Measurements from ENCODE around the gene SECISBP2.
"Not testable (repeated sequence)": the region's sequence is repeated elsewhere in the genome, so short reads cannot be mapped to it uniquely, and the experiment has no call there.

The SECISBP2 gene

DNA sequence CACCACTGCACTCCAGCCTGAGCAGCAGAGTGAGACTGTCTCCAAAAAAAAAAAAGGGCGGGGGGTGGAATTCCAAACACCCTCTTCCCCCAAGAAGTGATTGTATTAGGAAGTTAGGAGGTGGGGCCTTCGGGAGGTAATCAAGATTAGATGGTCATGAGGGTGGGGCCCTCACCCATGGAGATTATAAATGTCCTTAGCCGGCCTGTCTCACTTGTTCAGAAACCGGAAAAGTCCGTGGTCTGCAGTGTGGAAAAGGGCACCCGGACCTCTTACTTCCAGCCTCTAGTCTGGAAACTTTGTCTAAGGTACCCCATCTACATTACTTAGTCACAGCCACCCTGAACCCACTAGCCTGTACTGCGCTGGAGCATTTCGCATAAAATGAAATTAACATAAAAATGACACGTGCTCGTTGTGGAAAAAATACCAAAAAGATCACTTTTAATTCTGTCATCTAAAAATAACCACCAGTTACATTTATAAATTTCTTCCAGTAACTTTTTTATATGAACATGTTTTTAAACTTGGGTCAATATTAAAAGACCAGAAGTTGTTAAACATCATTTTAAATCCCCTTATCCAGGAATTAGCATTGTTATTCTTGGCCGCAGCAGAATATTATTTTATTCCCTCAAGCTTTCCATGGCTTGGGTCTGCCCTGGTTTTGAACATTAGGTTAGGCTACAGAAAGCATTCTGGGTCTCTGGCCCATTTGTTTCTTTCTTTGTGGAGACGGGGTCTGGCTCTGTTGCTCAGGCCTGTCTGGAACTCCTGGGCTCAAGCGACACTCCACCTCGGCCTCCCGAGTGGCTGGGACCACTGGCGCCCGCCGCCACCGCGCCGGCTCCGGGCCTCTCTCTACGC lies 8.5 kb upstream of the SECISBP2 start:
- no peak for DNase-seq (ENCODE audit: low read depth in 2 of 2)

DNA sequence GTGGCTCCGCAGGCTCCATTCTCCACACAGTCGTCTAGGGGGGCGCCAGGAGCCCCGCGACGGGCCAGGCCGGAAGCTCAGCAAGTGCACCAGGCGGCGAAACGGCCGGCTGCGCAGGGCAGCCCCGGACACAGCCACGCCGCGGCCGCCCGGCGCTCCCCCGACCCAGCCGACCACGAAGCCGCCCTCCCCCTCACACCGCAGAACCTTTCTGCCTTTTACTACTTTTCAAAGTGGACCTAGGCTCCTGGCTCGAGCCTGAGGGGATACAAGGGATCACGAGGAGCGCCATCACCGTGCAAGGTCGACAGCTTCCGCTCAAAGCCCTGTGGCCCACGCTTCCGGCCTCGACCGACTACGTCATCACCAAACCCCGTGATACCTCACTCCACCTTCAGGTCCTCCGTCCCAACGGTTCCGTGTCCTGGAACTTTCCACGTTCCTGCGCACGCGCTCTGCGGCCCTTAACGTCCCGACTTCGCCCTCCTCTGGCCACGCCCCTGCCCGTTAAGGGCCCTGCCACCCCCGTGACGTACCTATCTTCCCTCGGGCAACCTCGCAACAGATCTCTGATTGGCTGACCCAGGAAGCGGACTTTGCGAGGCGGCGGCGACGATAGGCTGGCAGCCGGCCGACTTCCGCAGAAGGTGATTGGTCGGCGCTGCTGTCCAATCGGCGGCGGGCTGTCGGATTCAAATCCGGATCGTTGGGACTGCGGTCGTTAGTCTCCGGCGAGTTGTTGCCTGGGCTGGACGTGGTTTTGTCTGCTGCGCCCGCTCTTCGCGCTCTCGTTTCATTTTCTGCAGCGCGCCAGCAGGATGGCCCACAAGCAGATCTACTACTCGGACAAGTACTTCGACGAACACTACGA lies 7.6 kb upstream of the SECISBP2 start, which contains the start of gene CKS2:
CKS2 (plus strand) TSS at position 721 of the 871 bp plus-strand sequence; CDS start at position 819, 98 bp downstream.
- DNase-seq (ENCODE audit: low read depth in 2 of 2): peak; percentile 100

DNA sequence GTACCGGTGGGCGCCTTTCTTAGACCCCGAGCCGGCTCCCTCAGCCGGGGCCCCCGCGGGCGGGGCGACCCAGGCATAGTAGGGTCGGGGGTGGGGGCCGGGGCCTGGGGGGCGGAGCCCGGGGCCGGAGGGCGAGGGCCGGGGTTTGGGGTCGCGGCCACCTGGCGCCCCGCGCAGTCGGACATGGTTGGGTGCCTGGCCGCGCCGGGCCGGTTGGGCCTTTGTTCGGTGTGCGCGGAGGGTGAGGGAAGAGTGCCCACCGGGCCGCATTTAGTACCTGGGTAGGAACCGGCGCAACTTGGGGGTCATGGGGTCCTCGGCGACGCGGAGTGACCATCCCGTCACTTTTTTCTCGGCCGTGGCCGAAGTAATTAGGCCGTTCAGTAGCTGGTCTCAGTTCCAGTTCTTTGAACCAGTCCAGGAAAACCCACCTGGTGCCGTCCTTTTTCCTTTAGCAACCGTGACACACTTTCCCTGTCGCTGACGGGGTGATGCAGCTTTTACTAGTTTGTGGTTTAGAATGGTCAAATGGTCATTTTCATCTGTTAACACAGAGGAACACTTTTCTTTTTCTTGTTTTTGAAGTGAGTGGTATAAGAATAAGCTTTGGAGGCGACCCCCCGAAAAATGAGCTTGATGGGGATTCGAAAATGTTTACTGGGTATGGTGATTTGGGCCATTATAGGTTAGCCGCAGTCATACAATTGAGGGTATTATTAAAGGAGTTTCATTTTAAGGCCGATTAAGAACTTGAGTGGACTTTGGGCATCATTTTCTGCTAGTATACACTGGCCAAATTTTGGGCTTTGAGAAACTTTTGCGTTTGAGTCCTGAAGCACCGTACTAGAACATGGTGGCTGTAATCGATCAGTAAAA lies 6.7 kb upstream of the SECISBP2 start:
- DNase-seq (ENCODE audit: low read depth in 2 of 2): no peak

DNA sequence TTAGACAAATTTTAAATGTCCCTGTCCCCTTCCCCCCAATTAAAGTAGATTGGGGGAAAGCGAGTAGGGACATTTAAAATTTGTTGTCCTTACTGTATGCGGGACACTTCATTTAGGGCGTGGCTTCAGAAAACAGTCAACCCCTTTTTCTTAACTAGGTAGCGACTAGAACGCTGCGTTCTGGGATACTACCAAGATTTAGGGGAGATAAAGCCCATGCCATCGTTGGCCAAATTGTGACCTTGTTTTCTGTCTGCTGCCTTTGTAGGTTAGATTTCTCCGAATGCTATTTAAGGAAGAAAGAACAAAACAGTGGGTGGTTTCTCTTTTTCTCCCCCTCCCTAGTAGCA lies 6.1 kb upstream of the SECISBP2 start:
- DNase-seq (ENCODE audit: low read depth in 2 of 2): no peak

DNA sequence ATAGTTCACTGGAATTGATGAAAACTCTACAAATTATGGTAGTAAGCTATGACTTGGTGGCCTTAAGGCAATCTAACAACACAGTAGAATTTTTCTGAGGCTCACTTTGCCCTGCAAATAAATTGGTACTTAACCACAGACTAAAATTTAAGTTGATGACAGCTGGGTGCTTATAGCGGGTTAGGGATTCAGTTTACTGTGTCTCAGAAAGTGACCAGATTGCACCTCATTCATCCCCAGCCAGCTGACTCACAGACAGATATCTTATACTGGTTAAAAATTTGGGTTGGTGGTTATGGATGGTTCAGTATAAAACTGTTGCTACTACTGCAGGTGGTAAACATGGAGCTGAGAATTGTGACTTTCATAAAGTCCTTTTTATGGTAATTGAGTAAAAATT lies 4.5 kb upstream of the SECISBP2 start:
- DNase-seq (ENCODE audit: low read depth in 2 of 2): no peak

DNA sequence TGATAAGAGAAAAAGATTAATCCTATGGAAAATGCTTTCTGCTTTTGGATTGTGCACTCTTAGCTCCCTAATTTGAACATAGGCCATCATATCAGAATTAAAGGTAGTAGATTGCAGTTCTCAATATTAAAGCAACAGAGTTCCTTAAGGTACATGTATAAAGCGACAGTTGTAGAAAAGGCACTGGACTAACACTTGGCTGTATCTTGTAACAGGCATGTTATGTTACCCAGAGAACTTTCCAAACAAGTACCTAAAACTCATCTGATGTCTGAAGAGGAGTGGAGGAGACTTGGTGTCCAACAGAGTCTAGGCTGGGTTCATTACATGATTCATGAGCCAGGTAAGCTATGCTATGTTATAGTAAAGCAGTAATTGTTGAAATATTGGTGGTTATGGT lies 3.3 kb upstream of the SECISBP2 start:
- no peak for DNase-seq (ENCODE audit: low read depth in 2 of 2)

DNA sequence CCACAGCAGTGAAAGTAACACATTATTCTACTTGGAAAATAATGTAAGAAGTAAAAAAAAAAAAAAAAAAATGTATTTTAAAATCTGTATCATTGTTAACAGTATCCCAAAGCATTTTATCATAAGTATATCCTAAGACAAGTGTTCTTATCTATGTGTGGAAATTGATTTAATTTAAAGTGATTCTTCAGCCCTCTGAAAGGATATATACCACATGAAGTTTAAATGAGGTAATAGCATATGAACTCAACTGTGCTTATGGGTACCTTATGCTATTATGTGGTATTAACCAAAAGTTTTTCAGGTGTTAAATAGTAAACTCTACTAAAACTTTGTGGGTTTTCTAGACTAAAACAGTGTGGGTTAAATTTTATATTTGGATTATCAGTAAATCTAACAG lies 2.8 kb upstream of the SECISBP2 start:
- DNase-seq (ENCODE audit: low read depth in 2 of 2): no peak

DNA sequence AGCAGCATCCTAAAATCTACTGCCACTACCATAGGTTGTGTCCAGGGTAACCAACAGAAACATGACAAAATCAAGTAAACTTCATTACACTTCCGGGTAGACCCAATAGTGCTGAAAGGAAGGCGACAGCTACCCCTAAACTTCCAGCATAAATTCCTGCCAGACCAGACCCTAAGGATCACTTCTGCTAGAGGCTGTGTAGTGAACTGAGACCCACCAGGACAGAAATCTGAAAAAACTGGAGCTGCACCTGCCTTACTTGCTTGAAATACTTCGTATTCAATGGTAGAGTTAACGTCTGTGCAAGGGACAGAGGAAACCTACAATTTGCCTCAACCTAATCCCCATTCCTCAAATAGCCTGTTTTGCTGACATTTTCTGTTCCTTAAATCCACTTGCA lies 1.0 kb upstream of the SECISBP2 start:
- DNase-seq (ENCODE audit: low read depth in 2 of 2): no peak

DNA sequence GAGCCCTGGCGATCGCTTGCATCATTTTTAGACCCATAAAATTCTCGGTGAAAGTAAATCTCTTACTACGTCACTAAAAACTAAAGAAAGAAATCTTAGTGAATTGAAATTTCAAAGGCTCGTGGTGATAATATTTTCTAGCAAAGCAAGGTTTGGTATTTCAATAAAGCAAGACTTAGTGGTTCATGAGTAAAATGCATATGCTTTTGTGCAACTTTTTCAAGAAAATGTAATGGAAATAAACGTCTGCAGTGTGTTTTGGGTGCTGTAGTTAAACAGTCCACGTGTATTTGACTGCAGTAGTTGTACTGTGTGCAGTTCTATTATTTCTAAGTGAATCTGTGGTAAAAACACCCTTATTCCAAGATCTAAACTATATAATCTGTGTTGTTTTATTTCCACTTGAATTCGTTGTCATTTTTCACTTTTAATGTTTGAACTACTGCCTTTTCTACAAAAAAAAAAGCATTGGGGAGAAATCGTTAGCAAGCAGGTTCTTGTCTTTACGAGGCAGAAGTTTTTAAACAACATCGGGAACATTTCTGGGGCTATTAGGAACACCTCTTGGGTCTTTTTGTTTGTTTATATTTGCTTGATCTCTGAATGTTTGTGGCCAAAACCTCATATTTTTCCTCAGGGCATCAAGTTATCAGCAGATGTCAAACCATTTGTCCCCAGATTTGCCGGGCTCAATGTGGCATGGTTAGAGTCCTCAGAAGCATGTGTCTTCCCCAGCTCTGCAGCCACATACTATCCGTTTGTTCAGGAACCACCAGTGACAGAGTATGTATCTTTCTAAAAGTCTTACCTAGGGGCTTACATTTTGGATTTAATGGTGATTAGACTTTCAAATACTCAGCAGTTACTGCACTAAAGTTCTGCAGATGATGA lies 960 bp downstream of the SECISBP2 start:
- no peak for DNase-seq (ENCODE audit: low read depth in 2 of 2)

DNA sequence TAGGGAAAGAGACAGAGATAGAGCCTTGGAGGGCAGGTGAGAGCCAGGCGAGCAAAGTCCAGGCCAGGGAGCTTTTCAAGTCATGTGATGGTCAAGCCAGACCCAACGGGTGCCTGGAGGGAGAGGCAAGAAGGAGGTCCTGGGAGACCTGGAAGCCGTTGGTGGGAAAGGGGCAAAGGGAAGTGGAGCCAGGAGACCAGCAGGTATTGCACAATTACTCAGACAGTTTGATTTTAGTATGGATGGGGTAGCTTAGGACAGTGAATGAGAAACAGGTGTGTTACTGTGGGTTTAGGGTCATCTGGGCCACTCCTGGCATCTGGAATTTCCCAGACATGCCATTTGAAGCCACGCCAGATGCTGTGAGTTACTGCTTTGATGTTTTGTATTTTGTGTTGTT lies 5.1 kb downstream of the SECISBP2 start:
- no peak for DNase-seq (ENCODE audit: low read depth in 2 of 2)

DNA sequence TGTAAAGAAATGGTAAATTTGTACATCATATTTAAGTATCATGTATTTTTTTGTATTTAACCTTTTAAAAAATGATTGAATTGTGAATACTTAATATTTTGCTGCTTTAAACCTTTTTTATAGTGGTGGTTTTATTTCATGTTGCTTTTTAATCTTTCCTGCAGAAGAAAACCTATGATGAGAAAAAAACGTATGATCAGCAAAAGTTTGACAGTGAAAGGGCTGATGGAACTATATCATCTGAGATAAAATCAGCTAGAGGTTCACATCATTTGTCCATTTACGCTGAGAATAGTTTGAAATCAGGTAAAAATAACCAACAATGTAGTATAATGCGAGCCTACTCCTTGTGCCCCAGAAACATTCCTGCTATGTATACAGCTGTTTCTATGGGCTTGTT lies 7.4 kb downstream of the SECISBP2 start:
- DNase-seq (ENCODE audit: low read depth in 2 of 2): no peak

DNA sequence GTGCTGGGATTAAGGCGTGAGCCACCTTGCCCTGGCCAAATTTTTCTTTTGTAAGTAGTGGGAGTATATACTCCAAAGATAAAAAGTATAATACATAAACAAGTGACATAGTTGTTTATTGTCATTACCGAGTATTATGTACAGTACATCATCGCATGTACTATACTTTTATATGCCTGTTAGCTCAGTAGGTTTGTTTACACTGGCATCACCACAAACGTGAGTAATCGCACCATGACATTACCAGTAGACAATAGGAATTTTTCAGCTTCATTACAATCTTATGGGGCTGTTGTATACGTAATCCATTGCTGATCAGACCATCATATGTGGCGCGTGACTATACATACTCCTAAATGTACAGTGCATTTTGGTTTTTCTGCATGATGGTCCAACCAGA lies 9.8 kb downstream of the SECISBP2 start:
- no peak for DNase-seq (ENCODE audit: low read depth in 2 of 2)

DNA sequence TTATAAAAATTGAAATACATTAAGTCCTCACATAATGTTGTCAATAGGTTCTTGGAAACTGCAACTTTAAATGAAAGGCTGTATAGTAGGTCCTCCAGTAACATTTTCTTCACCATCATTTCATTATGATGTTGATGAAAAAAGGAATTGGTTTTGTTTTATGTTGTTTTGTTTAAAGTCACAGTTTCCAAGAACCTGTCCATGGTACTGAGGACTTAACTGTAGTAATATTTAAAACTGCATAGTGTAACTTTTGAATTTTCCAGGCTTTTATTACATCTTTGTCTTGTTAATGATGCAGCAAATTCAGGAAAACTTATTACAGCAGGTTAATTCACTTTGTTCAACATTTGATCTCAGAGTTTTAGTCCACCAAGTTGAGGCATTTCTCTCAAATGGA lies 11.6 kb downstream of the SECISBP2 start:
- no peak for DNase-seq (ENCODE audit: low read depth in 2 of 2)

DNA sequence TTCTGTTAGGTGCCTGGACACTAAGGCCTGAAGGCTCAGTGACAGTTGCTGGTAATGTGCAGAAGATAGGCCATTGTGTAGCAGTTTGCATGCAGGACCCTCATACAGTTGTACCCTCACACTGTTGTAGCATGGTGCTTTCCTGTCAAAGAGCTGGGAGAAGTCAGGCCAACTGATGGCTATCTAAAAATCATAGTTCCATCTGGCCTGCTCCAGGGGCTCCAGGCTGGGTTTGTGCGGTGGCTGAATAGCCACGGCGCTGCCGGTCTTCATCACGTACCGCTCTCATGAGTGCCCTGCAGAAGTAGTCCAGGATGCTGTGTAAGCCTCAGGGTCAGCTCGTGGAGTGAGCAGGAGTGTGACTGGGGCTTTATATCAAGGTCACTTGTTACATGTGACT lies 12.2 kb downstream of the SECISBP2 start:
- DNase-seq (ENCODE audit: low read depth in 2 of 2): no peak

DNA sequence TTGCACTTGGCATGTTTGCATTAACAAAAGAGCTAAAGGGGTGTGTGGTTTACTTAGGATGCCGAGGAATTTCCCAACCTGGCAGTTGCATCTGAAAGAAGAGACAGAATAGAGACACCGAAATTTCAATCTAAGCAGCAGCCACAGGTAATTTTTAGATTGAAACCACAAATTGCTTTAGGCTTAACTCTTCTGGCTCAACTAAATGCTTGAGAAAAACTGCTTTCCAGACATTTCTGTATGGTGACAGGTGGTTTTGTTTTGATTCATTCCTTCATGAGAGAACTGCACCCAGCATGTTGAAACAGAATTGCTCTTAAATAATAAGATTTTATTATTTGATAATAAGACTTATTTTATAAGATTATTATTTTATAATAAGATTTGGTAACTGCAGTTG lies 21.5 kb downstream of the SECISBP2 start:
- no peak for DNase-seq (ENCODE audit: low read depth in 2 of 2)

DNA sequence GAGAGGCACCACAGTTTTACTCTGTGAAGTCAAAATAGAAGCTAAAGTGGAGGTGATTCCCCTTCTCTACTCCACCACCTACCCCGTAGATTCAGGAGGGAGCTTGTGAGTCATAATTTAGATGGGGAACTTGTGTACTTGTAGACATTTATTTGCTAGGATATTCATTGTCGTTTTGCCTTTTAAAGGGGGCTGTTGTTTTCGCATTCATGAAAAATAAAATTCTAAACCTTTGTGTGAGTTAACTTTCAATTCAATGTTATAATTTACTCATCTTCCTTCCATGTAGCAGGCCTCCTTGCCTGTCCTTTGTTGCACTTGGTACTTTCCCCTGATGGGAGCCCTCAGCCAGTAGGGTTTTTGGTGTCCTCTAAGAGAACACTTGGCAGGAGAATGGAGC lies 22.0 kb downstream of the SECISBP2 start:
- DNase-seq (ENCODE audit: low read depth in 2 of 2): no peak

DNA sequence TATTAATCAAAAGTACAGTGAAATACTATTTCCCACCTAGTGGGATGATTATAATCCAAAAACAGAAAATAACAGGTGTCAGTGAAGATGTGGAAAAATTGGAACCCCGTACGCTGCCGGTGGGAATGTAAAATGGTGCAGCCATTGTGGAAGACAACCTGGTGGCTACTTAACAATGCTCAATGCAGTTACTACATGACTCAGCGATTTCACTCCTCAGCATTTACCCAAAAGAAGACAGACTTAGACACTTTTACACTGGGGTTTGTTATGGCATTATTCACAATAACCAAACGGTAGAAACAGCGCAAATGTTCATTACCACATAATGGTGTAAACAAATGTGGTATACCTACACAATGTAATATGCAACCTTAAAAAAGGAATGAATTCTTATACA lies 23.9 kb downstream of the SECISBP2 start:
- no peak for DNase-seq (ENCODE audit: low read depth in 2 of 2)

DNA sequence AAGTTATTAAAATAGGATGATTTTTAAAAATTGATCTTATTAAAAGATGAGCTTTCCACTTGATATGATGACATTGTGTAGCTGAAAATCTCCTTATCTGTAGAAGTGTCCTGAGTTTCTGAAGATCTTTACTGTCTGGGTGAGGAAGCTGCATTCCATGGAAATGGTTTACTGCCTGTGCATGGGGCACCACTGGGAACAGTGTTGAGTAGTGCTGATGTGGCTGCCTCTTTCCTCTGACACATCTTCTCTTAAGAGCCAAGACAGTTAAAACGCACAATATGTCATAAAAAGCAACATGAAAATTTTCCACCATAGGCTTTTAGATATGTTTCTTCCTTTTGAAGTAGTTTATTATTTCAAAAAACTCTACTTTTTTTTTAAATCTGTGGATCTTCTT lies 24.6 kb downstream of the SECISBP2 start:
- DNase-seq (ENCODE audit: low read depth in 2 of 2): no peak

DNA sequence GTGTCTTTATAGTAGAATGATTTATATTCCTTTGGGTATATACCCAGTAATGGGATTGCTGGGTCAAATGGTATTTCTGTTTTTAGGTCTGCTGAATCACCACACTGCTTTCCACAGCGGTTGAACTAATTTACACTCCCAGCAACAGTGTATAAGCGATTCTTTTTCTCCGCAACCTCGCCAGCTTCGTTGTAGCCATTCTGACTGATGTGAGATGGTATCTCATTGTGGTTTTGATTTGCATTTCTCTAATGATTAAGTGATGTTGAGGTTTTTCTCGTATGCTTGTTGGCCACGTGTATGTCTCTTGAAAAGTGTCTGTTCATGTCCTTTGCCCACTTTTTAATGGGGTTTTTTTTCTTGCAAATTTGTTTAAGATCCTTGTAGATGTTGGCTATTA lies 25.5 kb downstream of the SECISBP2 start:
- not testable (repeated sequence) for DNase-seq (ENCODE audit: low read depth in 2 of 2)

DNA sequence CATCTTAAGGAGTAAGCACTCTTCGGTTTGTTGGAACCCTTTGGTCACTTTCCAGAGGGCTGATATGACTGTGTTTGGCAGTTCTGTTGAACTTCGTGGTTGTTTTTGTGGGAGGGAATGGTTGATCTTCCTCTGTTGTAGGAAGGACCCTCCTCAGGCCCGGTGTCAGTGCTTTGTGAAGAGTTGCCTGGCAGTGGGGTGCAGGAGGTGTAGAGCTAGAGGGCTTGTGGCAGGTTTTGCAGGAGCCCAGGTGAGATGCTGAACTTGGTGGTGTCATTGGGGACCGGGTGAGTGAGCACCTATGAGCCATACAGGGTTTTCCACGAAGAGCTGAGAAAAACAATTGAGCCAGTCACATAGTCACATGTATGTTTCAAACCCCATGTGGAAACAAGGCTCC lies 27.2 kb downstream of the SECISBP2 start:
- no peak for DNase-seq (ENCODE audit: low read depth in 2 of 2)

DNA sequence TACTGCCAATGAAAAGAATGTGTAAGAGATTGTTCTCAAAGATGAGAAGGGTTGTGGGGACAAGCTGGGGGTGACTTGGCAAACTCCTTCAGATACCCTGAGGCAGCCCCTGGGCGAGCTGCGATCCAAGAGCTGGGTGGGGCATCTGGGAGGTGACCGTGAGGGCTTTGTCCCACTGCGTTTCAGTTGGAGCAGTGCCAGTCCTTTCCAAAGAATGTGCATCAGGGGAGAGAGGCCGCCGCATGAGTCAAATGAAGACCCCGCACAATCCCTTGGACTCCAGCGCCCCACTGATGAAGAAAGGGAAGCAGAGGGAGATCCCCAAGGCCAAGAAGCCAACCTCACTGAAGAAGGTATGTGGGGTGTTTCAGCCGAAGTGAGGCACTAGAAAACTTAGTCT lies 28.4 kb downstream of the SECISBP2 start:
- no peak for DNase-seq (ENCODE audit: low read depth in 2 of 2)
